ENCODE data around the gene MICU2.

MICU2 gene

DNA sequence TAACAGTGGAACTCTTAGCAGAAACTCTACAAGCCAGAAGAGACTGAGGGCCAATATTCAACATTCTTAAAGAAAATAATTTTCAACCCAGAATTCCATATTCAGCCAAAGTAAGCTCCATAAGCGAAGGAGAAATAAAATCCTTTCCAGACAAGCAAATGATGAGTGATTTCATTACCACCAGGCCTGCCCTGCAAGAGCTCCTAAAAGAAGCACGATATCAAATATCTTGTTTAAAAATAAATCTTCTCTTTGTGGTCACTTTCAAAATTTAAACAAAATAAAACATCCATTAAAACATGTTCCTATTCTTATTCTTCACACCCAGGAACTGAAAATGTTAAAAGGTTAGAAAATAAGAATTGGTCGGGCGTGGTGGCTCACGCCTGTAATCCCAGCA is 13.7 kb downstream of the MICU2 start:
- TF ChIP-seq CTCF (IDR thresholded peaks at IDR 0.05) = no peak

- TF ChIP-seq CTCF (IDR thresholded peaks at IDR 0.05) = no peak
These were observed 18.9 kb downstream of the MICU2 start for GRCh38 chr13:21584973-21585592.

DNA sequence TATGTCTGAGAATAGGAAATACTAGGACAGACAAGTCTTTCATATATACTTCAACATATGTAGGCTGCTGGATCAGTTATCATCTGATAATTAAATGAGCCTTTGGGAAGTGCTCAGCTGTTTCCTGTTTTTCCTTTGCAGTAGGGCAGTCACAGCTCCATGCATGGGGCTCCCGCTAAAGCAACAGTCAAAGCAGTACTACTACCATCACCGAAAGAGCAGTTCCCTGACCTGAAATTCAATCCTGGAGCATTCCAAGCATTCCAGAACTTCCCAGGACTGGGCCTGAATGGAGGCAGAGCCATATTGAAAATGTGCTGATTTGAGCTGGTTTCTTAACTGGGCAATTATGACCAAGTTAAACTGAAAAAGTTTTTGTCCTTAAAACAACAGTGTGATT is 20.5 kb downstream of the MICU2 start:
- no peak for TF ChIP-seq CTCF (IDR thresholded peaks at IDR 0.05)

DNA sequence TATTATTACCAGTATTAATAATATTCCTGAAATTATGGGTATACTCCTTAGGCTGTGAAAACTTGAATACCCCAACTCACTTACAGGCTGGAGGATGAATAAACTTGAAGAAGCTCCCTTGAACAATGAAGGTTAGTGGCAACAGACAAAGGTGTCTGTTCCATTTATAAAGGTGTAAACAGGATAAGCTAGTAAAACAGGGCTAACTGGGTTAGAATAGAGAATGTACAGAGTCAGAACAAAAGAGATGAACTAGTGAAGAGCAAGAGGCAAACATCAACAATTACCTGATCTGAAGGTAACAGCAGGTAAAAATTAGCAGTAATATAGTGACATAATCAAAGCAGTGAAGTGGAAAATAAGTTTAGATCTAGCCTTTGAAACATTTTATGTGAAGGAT is 23.2 kb downstream of the MICU2 start:
- no peak for TF ChIP-seq CTCF (IDR thresholded peaks at IDR 0.05)

- no peak for TF ChIP-seq CTCF (IDR thresholded peaks at IDR 0.05)
These were observed 24.1 kb downstream of the MICU2 start for GRCh38 chr13:21579754-21580316.

DNA sequence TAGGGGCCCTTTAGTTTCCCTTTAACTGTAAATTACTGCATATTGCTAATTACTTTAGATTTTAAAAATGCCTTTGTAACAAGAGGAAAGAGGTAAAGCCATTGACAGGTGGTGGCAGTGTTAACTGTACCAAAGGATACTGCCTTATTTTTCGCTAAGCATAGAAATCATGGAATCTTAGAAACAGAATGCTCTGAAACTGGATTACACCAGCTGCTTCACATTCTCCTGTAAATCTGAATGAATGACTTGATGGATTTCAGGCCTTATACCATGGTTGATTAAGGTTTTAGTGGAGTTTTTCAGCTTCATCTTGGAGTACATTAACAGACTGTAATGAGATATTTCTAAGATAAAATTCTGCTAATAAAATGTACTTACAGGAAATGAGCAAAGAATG is 25.2 kb downstream of the MICU2 start:
- no peak for TF ChIP-seq CTCF (IDR thresholded peaks at IDR 0.05)

DNA sequence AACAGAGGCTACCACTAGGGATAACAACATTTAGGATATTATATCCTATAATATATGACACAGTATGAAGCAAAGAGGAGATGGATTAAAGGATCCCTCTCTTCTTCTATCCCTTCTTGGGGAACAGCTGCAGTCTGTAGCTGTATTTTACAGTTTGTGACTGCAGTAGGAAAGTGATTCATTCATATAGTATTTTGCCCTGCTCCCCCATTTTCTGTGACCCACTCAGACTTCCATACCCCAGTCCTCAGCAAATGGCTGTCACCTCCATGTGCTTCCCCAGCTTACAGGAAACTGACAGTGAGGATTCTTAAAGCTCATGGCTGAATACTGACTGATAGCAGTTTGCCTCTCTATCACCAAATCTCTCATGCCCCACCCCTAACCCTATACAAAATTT is 27.5 kb downstream of the MICU2 start:
- no peak for TF ChIP-seq CTCF (IDR thresholded peaks at IDR 0.05)

Data from LNCAP (cell line).